Measurements from ENCODE around the gene ATAT1. TPM values are rescaled to one million over a fixed set of nuclear protein-coding genes. Genes with fewer than 3 reads are reported as not detected.

ATAT1 gene
- total RNA-seq, 2 experiments from 2014 or later: 7.6 to 8.7 TPM

- no peaks in the 10 kb centered on the region for H3K9me3 Mint-ChIP-seq
- ChIA-PET CTCF (interaction anchor here (0.9 to 6.0 kb wide), 8 partner anchors 13 to 130 kb away, joined by 3 to 98 read pairs (median 5); no protein-coding TSS in a partner anchor), POLR2A (interaction anchor here (0.9 to 5.9 kb wide), 4 partner anchors 13 to 107 kb away, joined by 3 to 35 read pairs (median 3); partner anchors contain the start of gene ABCF1)
- DNase-seq: no peak
- intact Hi-C loops (cut with micrococcal nuclease): no loop called here
- H3K4me3 Mint-ChIP-seq: no peak overlapping the region
- no peaks in the 10 kb centered on the region for H3K27me3 Mint-ChIP-seq
- no peak overlapping the region for H3K27ac Mint-ChIP-seq
- peaks cover 14% of the 10 kb centered on the region for H3K4me1 Mint-ChIP-seq (ENCODE audit: low read depth)
- peaks cover 47% of the 10 kb centered on the region for H3K36me3 Mint-ChIP-seq
These were observed 26.2 kb upstream of the ATAT1 start for GRCh38 chr6:30600451-30600961.

- Mint-ChIP-seq H3K36me3 (peaks cover 54% of the 10 kb centered on the region), H3K4me1 (ENCODE audit: low read depth) (peaks cover 18% of the 10 kb centered on the region), H3K4me3 (no peak overlapping the region), H3K9me3 (no peaks in the 10 kb centered on the region), H3K27ac (peak overlapping the region; percentile 5), H3K27me3 (no peaks in the 10 kb centered on the region)
- intact Hi-C loops (cut with micrococcal nuclease): no loop called here
- no peak for DNase-seq
- ChIA-PET POLR2A (interaction anchor here (0.5 to 5.9 kb wide), 2 partner anchors 12 to 125 kb away, joined by 3 to 35 read pairs; no protein-coding TSS in a partner anchor), CTCF (interaction anchor here (1.6 to 6.0 kb wide), 3 partner anchors 60 to 119 kb away, joined by 5 to 98 read pairs (median 9); no protein-coding TSS in a partner anchor)
These were observed 25.2 kb upstream of the ATAT1 start for GRCh38 chr6:30601436-30601814.

GRCh38 chr6:30601815-30602641 lies 24.6 kb upstream of the ATAT1 start:
- no peaks in the 10 kb centered on the region for H3K27me3 Mint-ChIP-seq
- H3K27ac Mint-ChIP-seq: peak overlapping the region; percentile 5
- peaks cover 20% of the 10 kb centered on the region for H3K4me1 Mint-ChIP-seq (ENCODE audit: low read depth)
- peaks cover 57% of the 10 kb centered on the region for H3K36me3 Mint-ChIP-seq
- CTCF ChIA-PET: interaction anchor here (2.4 kb wide), 1 partner anchor 61 kb away, joined by 9 read pairs; no protein-coding TSS in a partner anchor
- H3K4me3 Mint-ChIP-seq: no peak overlapping the region
- no peak for DNase-seq
- no peaks in the 10 kb centered on the region for H3K9me3 Mint-ChIP-seq
- intact Hi-C loops (cut with micrococcal nuclease): no loop called here
- POLR2A ChIA-PET: interaction anchor here (5.9 kb wide), 1 partner anchor 11 kb away, joined by 35 read pairs; no protein-coding TSS in a partner anchor

DNA sequence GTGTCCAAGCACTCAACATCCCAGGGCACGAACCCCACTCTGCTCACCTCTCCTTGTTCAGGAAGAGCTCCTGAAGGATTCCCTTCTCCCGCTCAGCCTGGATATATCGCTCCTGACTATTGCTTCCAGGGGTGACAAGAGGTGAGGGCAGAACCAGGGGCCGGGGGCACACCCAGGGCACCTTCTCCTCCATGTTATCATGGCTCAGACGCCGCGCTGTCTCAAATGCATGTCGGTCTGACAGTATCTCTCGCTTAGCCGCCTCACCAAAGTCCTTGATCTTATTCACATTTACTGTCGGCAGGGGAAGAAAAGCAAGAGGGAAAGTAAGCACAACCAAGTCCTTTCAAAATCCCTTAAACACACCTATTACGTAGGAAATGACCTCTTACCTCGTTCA lies 22.7 kb upstream of the ATAT1 start:
- ChIA-PET POLR2A (no interaction called here), CTCF (interaction anchor here (1.2 kb wide), 1 partner anchor 310 kb away, joined by 3 read pairs; the partner anchor contains the start of gene VARS2)
- DNase-seq: no peak
- H3K27me3 Mint-ChIP-seq: no peaks in the 10 kb centered on the region
- no peak overlapping the region for H3K27ac Mint-ChIP-seq
- no peak overlapping the region for H3K4me3 Mint-ChIP-seq
- intact Hi-C loops (cut with micrococcal nuclease): no loop called here
- peaks cover 25% of the 10 kb centered on the region for H3K4me1 Mint-ChIP-seq (ENCODE audit: low read depth)
- no peaks in the 10 kb centered on the region for H3K9me3 Mint-ChIP-seq
- H3K36me3 Mint-ChIP-seq: peaks cover 63% of the 10 kb centered on the region

- Mint-ChIP-seq H3K4me3 (no peak overlapping the region), H3K9me3 (no peaks in the 10 kb centered on the region), H3K4me1 (ENCODE audit: low read depth) (peaks cover 70% of the 10 kb centered on the region), H3K36me3 (peaks cover 68% of the 10 kb centered on the region), H3K27ac (peak overlapping the region; percentile 62), H3K27me3 (no peaks in the 10 kb centered on the region)
- intact Hi-C loops (cut with micrococcal nuclease): no loop called here
- ChIA-PET CTCF (interaction anchor here (0.9 to 1.6 kb wide), 7 partner anchors 12 to 477 kb away, joined by 3 to 9 read pairs (median 5); no protein-coding TSS in a partner anchor), POLR2A (interaction anchor here (0.7 to 1.3 kb wide), 4 partner anchors 12 to 39 kb away, joined by 3 to 4 read pairs (median 3); partner anchors contain the start of gene ABCF1)
- no peak for DNase-seq
These were observed 16.6 kb upstream of the ATAT1 start for GRCh38 chr6:30610065-30610464.

DNA sequence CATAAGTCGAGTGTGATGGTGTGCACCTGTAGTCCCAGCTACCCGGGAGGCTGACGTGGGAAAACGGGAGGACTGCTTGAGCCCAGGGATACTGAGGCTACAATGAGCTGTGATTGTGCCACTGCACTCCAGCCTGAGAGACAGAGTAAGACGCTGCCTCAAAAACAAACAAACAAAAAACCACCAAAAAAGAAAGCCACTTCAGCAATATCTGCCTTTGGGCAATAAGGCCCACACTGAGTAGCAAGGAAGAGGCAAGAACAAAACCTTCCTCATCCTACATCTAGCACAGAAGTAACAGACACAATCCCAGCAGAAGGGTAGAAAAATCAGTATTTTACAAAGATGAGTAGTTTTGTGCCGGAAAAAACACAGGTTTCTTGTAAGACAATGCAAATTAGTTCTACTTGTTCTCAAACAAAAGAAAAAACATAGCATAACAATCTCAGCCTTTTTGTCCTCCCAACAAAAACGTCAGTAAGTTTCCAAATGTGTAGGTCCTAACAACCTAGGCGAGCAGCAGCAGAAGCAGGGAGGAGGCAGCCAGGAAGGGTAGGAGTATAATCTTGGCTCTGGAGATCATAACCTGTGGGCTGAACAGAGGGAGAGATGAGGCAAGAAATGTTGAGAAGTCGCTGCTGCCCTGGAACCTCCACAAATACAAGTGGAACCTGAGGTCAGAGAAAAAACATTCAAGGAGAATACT lies 15.4 kb upstream of the ATAT1 start:
- H3K36me3 Mint-ChIP-seq: peaks cover 71% of the 10 kb centered on the region
- ChIA-PET POLR2A (interaction anchor here (0.6 to 3.7 kb wide), 6 partner anchors 12 to 132 kb away, joined by 3 to 35 read pairs (median 4); partner anchors contain the start of genes ABCF1 and IER3), CTCF (interaction anchor here (0.6 to 4.2 kb wide), 11 partner anchors 13 to 476 kb away, joined by 3 to 22 read pairs (median 4); no protein-coding TSS in a partner anchor)
- H3K4me1 Mint-ChIP-seq (ENCODE audit: low read depth): peaks cover 71% of the 10 kb centered on the region
- no peak overlapping the region for H3K4me3 Mint-ChIP-seq
- H3K27ac Mint-ChIP-seq: peak overlapping the region; percentile 62
- no peak for DNase-seq
- intact Hi-C loops (cut with micrococcal nuclease): no loop called here
- no peaks in the 10 kb centered on the region for H3K9me3 Mint-ChIP-seq
- no peaks in the 10 kb centered on the region for H3K27me3 Mint-ChIP-seq

GRCh38 chr6:30611856-30612194 lies 14.8 kb upstream of the ATAT1 start:
- intact Hi-C loops (cut with micrococcal nuclease): no loop called here
- DNase-seq: no peak
- Mint-ChIP-seq H3K9me3 (no peaks in the 10 kb centered on the region), H3K27ac (peak overlapping the region; percentile 62), H3K36me3 (peaks cover 71% of the 10 kb centered on the region), H3K4me1 (ENCODE audit: low read depth) (peaks cover 67% of the 10 kb centered on the region), H3K4me3 (no peak overlapping the region), H3K27me3 (peaks cover under 1% of the 10 kb centered on the region)
- CTCF ChIA-PET: interaction anchor here (0.8 to 4.2 kb wide), 8 partner anchors 12 to 130 kb away, joined by 3 to 42 read pairs (median 8); no protein-coding TSS in a partner anchor
- POLR2A ChIA-PET: interaction anchor here (0.6 to 3.7 kb wide), 3 partner anchors 13 to 124 kb away, joined by 3 to 35 read pairs (median 8); partner anchors contain the start of gene ABCF1

GRCh38 chr6:30612213-30612612 lies 14.5 kb upstream of the ATAT1 start:
- Mint-ChIP-seq H3K36me3 (peaks cover 75% of the 10 kb centered on the region), H3K27ac (peak overlapping the region; percentile 62), H3K27me3 (peaks cover 4% of the 10 kb centered on the region), H3K4me1 (ENCODE audit: low read depth) (peaks cover 67% of the 10 kb centered on the region), H3K9me3 (no peaks in the 10 kb centered on the region), H3K4me3 (no peak overlapping the region)
- POLR2A ChIA-PET: interaction anchor here (0.6 to 3.7 kb wide), 7 partner anchors 13 to 123 kb away, joined by 3 to 35 read pairs (median 7); partner anchors contain the start of genes ABCF1, GNL1, MDC1 and PRR3
- CTCF ChIA-PET: interaction anchor here (0.8 to 4.2 kb wide), 10 partner anchors 12 to 130 kb away, joined by 3 to 42 read pairs (median 8); partner anchors contain the start of gene PRR3
- DNase-seq: no peak
- intact Hi-C loops (cut with micrococcal nuclease): no loop called here

- H3K4me3 Mint-ChIP-seq: peak overlapping the region; percentile 97
These were observed 13.9 kb upstream of the ATAT1 start for GRCh38 chr6:30612687-30613248.

DNA sequence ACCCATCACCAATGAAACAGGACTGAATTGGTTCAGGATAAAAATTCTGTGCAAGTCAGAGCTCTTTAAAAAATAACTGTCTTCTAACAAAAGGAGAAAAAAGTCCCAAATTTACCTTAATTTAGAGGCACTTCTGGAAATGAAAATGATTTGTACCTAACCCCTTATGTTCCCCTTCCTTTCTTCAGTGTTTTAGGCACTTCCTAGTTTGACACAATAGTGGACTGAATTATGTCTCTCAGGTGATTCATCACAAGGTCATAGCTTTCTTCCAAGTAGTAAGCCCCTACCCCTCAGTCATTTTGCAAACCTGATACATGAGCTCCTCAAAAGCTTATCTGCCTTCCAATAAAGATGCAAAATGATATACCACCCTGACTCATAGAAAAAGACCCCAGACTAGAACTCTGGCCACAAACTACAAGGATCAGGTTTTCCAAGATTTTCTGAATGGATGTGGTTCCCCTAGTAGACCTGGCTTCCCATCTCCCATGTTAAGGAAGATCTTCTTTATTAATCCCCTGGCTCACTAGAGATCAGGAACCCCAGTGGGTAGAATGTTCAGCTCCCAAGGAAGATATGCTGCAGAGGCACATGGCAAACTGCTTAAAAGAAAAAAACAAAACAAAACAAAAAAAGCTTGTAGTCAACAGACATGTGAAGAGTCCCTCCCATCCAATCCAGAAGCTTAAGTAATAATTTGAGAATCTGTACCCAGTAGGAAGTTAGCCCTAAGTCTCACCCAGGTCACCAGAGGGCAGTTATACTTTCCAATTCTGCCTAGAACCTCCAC lies 13.2 kb upstream of the ATAT1 start:
- Mint-ChIP-seq H3K9me3 (no peaks in the 10 kb centered on the region), H3K27ac (peak overlapping the region; percentile 98), H3K27me3 (peaks cover 5% of the 10 kb centered on the region), H3K4me1 (ENCODE audit: low read depth) (peaks cover 62% of the 10 kb centered on the region), H3K36me3 (peaks cover 74% of the 10 kb centered on the region), H3K4me3 (peak overlapping the region; percentile 97)
- intact Hi-C loops (cut with micrococcal nuclease): loop anchor here (1.0 kb wide), 1 partner anchor 57 kb away; the partner anchor contains the start of gene GNL1
- CTCF ChIA-PET: interaction anchor here (0.6 to 4.2 kb wide), 15 partner anchors 10 to 209 kb away, joined by 3 to 42 read pairs (median 8); partner anchors contain the start of genes ABCF1 and PRR3
- no peak for DNase-seq
- POLR2A ChIA-PET: interaction anchor here (0.7 to 3.7 kb wide), 15 partner anchors 15 to 287 kb away, joined by 3 to 41 read pairs (median 6); partner anchors contain the start of genes ABCF1, FLOT1, GNL1 and MDC1

More at GRCh38 chr6:30612687-30613248, 13.9 kb upstream of the ATAT1 start:
- Mint-ChIP-seq H3K27ac (peak overlapping the region; percentile 98), H3K4me1 (ENCODE audit: low read depth) (peaks cover 62% of the 10 kb centered on the region), H3K36me3 (peaks cover 74% of the 10 kb centered on the region), H3K9me3 (no peaks in the 10 kb centered on the region), H3K27me3 (peaks cover 5% of the 10 kb centered on the region)
- POLR2A ChIA-PET: interaction anchor here (0.7 to 3.7 kb wide), 13 partner anchors 14 to 287 kb away, joined by 3 to 41 read pairs (median 7); partner anchors contain the start of genes ABCF1, FLOT1, GNL1 and MDC1
- DNase-seq: no peak
- intact Hi-C loops (cut with micrococcal nuclease): loop anchor here (1.0 kb wide), 1 partner anchor 56 kb away; the partner anchor contains the start of gene GNL1
- CTCF ChIA-PET: interaction anchor here (0.6 to 4.2 kb wide), 16 partner anchors 10 to 159 kb away, joined by 3 to 42 read pairs (median 8); partner anchors contain the start of genes ABCF1 and PRR3

All from activated CD4-positive, alpha-beta memory T cell treated with anti-CD3 and anti-CD28 coated beads for 36 hours (primary cell).